NCI-H524 (cell line): ENCODE measurements around the gene LRPPRC.
A peak's percentile ranks its signal among the peaks of the same experiment; 100 is the strongest.
"Not testable (repeated sequence)": the region's sequence is repeated elsewhere in the genome, so short reads cannot be mapped to it uniquely, and the experiment has no call there.

ENCODE experiments used
- DNase-seq, 2 experiments: peaks; one replicate each; lab custom pipeline; 2025; lab: John Stamatoyannopoulos, UW

LRPPRC gene

GRCh38 chr2:43995733-43996533 lies at the start of gene LRPPRC:
Gene LRPPRC, minus strand, starts transcription at chr2:43995989. Its CDS starts 42 bp downstream, at chr2:43995947.
- DNase-seq = peak; percentile 94 to 99

- no peak for DNase-seq
Measured at GRCh38 chr2:44045061-44045460, 49.3 kb upstream of the LRPPRC start.

GRCh38 chr2:44044281-44044720 lies 48.5 kb upstream of the LRPPRC start:
- peak; percentile 76 to 93 for DNase-seq

DNA sequence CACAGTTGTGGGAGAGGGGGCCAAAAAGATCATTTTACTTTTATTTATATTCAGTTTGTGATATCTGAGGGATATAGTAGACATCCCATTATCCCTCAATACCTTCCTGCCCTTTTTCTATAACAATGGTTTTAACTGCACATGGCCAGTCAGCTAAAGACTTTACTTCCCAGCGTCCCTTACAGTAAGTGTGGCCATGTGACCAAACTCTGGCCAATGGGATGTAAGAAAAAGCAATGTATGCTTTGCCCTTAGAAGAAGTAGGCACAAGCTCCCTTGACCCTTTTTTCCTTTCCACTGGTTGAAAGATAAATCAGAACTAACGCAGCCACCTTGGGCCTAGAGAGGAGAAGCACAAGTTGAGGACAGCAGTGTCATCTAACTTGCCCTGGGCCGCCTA lies 44.6 kb upstream of the LRPPRC start:
- no peak for DNase-seq

DNA sequence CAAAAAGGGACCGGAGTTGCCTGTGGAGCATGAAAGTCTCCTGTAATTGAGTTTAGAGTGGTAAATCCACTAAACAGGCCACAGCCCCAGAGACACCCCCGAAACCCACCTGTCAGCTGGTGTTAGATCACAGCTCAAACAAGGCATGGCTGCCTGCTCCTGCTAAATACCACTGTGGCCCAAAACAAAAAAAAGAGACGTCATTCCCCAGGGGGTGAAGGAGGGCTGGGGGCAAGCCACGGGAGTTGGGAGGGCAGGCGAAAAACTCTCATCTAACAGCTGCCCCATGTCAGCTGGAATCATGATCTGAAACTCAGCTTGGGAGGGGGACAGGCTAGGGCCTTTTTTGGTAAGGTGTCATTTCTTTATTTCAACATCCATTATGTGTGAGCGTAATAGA lies 42.5 kb upstream of the LRPPRC start:
- no peak for DNase-seq

DNA sequence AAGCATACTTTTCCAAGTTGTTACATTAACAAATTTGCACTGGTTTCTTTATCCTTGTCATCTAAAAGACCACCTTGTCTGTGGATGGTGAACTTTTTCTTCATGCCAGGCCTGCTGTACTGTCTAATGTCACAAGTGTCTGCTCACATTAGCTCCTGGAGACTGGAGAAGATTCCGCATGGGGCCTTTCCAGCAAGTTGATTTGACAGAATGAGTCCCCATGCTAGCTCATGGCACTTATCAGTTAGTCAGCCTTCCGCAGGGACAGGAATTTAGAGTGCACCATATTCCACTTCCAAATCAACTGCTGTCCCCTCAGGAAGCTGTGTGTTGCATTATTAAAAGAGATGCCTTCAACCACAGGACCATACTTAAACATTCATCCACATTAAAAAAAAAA lies 41.4 kb upstream of the LRPPRC start:
- DNase-seq = no peak

DNA sequence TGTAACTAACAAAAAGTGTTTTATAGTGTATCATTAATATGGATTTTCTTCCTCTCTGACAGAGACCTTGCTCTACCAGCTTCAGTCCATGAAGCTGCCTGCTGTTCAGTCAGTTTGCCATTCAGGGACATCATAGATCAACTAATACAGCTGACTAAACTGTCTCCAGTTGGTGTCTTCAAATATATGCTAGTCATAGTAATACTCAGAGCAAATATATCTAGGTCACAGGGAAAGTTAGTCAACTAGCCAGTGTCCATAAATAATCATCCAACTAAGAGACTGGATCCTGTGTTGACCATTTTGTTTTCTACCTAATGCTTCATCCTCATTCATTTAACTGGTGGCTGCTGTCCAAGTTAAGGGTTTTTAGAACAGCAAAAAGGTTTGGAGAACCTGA lies 38.2 kb upstream of the LRPPRC start:
- no peak for DNase-seq

- DNase-seq = not testable (repeated sequence)
Measured at GRCh38 chr2:44027076-44027475, 31.3 kb upstream of the LRPPRC start.

DNA sequence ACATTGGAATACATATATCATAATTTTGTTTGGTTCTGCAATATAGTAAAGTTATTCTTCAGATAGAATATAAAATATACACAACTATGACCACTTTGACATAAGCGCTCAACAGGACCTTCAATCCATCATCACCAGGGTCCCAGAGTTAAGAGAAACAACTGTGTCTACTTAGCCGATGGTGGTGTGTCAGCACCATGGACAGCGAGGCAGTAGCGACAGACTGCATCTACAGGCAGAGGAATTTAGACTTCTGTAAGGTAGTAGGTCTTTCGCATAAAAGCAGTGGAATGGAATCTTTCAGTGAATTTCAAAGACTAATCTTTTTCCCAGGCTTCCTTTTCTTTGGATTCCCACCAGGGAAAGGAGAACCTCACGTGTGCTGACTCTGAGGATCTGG lies 20.5 kb upstream of the LRPPRC start:
- DNase-seq = no peak

- no peak for DNase-seq
Measured at GRCh38 chr2:44015239-44015638, 19.4 kb upstream of the LRPPRC start.

- not testable (repeated sequence) for DNase-seq
Measured at GRCh38 chr2:44013205-44013604, 17.4 kb upstream of the LRPPRC start.

DNA sequence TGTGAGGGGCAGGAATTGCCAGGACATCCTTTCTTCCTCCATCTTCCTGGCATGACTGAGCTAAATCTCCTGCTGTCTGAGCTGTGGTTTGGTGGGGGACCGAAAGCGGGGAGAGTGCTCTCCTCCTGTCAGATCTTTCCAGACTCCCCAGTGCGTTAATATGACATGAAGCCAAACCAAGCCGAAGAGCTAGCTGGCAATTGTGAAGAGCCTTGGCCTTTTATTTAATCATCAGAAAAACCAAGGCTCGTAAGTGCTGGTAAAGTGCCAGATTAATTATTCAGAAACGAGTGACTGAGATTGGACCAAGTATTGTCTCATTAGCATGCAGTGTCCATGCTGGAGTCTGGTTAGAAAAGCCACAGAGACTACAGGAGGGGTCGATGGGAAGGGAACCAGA lies 14.5 kb upstream of the LRPPRC start:
- DNase-seq = no peak

GRCh38 chr2:44009136-44009735 lies 13.4 kb upstream of the LRPPRC start:
- no peak for DNase-seq

GRCh38 chr2:44005846-44006245 lies 10.1 kb upstream of the LRPPRC start:
- no peak for DNase-seq

GRCh38 chr2:44004735-44005602 lies 9.2 kb upstream of the LRPPRC start:
- DNase-seq = no peak

- DNase-seq = peak in 1 of 2 experiments; percentile 46
Measured at GRCh38 chr2:44001716-44002115, 5.9 kb upstream of the LRPPRC start.

DNA sequence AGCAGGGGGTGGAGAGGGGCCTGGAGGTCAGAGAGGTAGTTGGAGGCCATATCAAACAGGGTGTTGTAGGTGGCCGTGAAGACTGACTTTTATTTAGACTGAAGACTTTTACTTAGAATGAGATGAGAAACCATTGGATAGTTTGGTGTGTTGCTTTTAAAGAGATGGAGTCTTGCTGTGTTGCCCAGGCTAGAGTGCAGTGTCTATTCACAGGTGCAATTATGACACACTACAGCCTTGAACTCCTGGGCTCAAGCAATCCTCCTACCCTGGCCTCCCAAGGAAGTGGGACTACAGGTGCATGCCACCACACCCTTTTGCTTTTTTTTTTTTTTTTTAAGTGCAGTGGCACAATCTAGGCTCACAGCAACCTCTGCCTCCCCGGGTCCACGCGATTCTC lies 2.5 kb upstream of the LRPPRC start:
- DNase-seq = no peak

DNA sequence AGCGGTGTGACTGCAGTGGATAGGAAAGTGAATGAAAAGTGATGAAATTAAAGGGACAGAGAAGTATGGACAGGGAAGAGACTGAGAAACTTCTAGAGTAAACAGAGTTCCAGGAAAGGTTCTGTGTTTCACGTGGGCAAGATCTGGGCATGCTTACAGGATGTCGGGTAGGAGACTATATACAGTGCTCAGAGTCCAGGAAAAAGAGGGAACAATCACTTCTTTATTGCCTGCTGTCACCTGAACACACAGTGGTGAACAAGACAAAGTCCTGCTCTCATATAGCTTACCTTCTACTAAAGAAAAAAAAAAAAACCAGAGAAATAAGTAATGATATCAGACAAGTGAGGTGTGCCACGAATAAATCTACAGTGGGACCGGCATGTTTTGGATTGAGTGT lies 2.4 kb downstream of the LRPPRC start:
- no peak for DNase-seq

- DNase-seq = no peak
Measured at GRCh38 chr2:43989545-43989944, 6.2 kb downstream of the LRPPRC start.

DNA sequence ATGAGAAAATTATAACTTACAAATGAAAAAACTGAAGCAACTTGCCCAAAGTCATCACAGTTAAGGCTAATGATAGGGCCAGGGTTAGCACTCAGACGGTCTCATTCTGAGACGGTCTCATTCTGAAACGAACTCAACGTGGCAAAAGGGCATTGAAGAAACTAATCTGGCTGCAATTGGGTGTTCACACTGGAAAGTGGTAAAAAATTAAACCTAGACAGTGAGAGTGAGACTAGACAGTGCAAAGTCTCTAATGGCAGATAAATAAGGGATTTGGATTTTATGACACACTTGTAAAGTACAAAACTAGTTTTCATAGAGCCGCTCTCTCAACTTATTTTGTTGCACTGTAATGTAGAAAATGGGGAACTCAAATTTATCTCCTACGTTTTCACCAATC lies 9.2 kb downstream of the LRPPRC start:
- no peak for DNase-seq

DNA sequence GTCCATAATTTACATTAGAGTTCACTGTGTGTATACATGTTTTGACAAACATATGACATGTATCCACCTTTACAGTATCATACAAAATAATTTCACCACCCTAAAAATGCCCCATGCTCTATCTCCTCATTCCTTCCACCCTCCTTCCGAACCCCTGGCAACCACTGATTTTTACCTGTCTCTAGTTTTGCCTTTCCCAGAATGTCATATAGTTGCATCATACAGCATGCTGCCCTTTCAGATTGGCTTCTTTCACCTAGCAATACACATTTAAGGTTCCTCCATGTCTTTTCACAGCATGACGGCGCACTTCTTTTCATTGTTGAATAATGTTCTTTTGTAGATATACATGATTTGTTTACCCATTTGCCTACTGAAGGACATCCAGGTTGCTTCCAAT lies 10.4 kb downstream of the LRPPRC start:
- no peak for DNase-seq

- no peak for DNase-seq
Measured at GRCh38 chr2:43984533-43984932, 11.3 kb downstream of the LRPPRC start.

DNA sequence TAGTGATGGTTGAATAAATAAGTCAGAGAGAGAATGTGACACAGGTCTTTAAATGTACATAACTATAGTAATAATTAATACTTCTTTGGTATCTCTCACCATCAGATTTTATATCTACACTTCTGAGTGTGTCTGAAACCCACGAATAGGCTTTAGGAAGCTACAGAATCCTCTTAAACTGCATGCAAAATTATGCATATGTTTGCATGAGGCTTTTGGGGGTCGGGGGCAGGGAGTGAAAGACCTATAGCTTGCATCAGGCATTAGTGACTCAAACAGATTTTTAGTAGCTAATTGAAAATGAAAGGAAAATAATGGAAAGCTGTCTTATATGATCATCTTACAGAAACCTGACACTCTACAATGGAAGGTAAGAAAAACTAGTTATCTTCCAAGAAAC lies 14.9 kb downstream of the LRPPRC start:
- no peak for DNase-seq
